Measurements from ENCODE around the gene TBL1XR1. TPM values are rescaled to one million over a fixed set of nuclear protein-coding genes. Genes with fewer than 3 reads are reported as not detected.
A peak's percentile ranks its signal among the peaks of the same experiment; 100 is the strongest.
"Not testable (repeated sequence)": the region's sequence is repeated elsewhere in the genome, so short reads cannot be mapped to it uniquely, and the experiment has no call there.

Gene TBL1XR1
- total RNA-seq, 1 donor from 2014 or later: 141 TPM

GRCh38 chr3:177144922-177145321 is 52.4 kb downstream of the TBL1XR1 start:
- peak in 1 of 2 donors; percentile 15 for DNase-seq (ENCODE audit: low read depth in 2 of 2)

- DNase-seq (ENCODE audit: low read depth in 2 of 2): no peak
These were observed 55.2 kb downstream of the TBL1XR1 start for GRCh38 chr3:177141899-177142646.

GRCh38 chr3:177141471-177141870 is 55.8 kb downstream of the TBL1XR1 start:
- DNase-seq (ENCODE audit: low read depth in 2 of 2): no peak

GRCh38 chr3:177139220-177139619 is 58.1 kb downstream of the TBL1XR1 start:
- not testable (repeated sequence) for DNase-seq (ENCODE audit: low read depth in 2 of 2)

DNA sequence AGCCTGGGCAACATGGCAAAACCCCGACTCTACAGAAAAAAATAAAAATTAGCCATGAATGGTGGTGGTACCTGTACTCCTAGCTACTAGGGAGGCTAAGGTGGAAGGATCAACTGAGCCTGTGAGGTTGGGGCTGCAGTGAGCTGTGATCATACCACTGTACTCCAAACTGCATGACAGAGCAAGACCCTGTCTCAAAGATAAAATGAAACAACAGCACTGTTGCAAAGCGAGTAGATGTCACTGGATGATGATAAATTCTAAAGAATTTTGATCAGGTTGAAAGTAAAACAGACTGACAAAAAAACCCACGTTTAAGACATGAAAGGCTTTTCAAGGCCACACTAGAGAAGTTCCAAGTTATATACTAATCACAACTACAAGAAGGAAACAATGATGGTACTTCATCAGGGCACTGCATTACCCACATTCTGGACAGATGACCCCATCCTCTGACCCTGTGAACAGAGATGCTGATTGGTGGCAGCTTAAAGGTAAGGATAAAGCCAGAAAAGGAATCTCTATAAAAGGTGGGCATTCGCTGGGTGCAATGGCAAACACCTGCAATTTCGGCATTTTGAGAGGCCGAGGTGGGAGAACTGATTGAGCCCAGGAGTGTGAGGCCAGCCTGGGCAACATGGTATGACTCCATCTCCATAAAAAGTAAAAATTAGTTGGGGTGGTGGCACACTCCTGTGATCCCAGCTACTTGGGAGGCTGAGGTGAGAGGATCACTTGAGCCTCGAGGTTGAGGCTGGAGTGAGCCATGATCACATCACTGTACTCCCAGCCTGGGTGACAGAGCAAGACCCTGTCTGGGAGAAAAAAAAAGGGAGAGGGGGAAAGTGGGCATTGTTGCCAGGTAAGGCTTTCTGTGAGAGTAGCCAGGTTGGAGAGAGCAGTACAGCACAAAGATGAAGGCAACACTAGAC is 59.2 kb downstream of the TBL1XR1 start:
- DNase-seq (ENCODE audit: low read depth in 2 of 2): no peak

- DNase-seq (ENCODE audit: low read depth in 2 of 2): no peak
These were observed 60.5 kb downstream of the TBL1XR1 start for GRCh38 chr3:177136741-177137140.

DNA sequence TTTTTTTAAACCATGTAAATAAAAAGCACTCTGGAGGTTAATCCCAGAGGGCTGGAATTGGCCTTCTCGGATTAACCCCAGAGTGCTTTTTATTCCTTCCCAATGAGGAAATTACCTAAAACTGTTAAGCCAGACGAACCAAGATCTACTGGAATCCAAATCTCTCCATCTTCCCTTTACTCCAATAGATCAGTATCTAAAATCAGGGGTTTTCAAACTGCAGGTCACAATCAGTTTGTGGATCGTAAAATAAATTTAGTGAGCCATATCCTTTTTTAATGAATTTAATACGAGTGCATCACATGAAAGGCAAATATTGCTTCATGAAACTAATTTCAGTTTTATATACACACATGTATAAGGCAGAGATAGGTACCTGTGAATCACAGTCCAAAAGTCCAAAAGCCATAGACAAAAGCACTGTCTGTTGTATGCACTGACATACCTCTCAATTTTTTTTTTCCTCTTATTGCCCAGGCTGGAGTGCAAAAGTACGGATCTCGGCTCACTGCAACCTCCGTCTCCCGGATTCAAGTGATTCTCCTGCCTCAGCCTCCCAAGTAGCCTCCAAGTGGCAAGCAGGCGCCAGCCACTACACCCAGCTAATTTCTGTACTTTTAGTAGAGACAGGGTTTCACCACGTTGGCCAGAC is 61.3 kb downstream of the TBL1XR1 start:
- no peak for DNase-seq (ENCODE audit: low read depth in 2 of 2)

DNA sequence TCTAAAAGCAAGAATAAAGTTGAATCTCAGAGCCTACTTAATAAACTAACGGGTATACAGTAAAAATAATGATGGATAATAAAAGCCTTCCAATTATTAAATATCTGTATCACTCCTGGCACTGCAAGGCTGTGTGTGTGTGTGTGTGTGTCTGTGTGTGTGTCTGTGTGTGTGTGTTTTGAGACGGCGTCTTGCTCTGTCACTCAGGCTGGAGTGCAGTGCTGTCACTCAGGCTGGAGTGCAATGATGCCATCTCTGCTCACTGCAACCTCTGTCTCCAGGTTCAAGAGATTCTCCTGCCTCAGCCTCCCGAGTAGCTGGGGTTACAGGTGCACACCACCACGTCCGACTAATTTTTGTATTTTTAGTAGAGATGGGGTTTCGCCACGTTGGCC is 62.5 kb downstream of the TBL1XR1 start:
- no peak for DNase-seq (ENCODE audit: low read depth in 2 of 2)

GRCh38 chr3:177133860-177134815 is 63.1 kb downstream of the TBL1XR1 start:
- DNase-seq (ENCODE audit: low read depth in 2 of 2): peak in 1 of 2 donors; percentile 88

GRCh38 chr3:177131927-177132636 is 65.2 kb downstream of the TBL1XR1 start:
- no peak for DNase-seq (ENCODE audit: low read depth in 2 of 2)

DNA sequence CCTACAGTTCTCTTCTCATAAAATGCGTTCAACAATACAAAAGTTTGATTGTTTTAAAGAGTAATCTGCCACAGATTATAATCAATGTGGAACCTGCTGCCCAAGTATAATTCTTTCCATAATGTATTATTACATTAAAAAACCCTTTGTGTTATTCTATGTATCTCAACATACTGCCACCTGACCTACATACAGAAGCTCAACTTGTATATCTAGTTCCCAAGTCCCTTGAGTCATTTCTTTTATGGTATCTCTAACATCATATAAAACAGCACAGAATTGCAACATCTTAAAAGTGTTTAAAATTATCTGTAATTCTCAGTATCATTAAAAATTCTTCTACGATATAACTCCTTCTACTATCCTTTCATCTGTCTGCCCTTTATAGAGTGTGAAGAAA is 70.3 kb downstream of the TBL1XR1 start:
- DNase-seq (ENCODE audit: low read depth in 2 of 2): no peak

- peak in 1 of 2 donors; percentile 56 for DNase-seq (ENCODE audit: low read depth in 2 of 2)
These were observed 71.1 kb downstream of the TBL1XR1 start for GRCh38 chr3:177126015-177126773.

DNA sequence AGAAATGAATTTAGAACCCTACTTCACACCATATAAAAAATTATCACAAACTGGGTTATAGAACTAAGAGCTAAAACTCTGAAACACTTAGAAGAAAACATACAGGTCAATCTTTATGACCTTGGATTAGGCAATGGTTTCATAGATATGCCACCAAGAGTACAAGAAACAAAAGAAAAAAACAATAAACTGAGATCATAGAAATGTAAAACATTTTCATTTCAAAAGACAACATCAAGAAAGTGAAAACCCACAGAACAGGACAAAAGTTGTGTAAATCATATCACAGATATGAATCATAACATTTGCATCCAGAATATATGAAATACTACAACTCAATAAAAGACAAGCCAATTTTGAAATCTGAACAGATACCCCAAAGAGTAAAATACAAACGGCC is 72.4 kb downstream of the TBL1XR1 start:
- no peak for DNase-seq (ENCODE audit: low read depth in 2 of 2)

DNA sequence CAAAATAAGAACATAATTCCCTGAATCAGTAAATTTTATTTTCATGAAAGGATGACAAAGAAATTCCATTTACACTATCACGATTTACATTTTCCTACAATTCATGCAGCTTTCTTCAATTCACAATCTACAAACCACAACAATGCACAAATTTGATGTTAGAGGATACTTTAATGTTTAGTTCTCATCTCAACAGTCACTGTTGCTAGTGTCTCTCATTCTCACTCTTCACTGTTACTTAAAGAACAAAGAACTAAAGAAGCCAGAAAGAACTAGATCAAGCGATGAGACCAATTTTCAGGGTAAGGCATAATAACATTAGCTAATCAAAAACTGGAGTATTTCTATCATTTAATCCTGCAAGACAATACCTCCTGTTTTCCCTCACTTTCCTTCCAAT is 73.5 kb downstream of the TBL1XR1 start:
- no peak for DNase-seq (ENCODE audit: low read depth in 2 of 2)

DNA sequence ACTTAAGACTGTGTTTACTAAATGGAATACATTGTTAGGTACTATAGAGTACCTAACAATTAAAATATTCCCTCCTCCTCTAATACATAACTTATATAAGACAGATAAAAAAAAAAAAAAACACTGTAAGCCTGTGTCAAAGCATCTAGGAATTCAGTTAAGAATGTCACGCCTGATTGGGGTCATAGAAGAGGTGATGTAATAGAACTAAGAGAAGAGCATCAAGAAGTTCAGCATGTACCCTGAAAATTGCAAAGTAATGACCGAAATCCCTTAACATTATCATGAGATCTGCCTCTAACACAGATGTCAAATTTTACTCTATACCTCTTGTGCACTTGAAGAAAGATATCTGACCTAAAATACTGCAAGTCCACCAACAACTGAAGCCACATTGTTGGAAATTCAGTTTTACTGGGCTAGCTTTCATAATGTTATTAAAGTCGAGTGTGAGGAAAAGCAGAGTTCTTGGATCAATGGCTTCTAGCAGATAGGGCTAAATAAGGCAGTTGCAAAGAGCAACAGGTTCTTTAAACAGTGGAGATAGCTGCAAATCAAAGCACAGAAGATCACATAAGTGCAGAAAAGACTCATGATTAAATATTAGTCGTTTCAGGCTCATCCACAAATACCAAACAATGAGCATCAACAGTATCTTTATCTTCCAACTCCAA is 75.0 kb downstream of the TBL1XR1 start:
- no peak for DNase-seq (ENCODE audit: low read depth in 2 of 2)

DNA sequence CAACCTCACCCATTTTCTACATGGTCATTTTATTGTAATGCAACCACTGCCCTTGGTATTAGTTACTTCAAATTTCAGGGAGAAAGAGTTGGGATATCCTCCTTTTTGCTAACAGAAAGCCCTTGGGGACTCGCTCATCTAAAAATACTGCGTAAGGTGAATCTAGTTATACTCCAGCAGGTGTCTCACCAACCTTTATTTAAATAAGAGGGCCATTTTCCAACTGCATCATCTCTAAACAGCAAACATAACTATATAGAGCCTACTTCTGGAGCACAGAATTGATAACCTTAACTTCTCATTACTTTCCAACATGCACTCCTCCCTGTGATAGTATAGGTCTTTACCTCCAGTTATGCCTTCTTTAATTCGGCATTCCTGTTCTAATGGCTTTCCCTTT is 77.5 kb downstream of the TBL1XR1 start:
- DNase-seq (ENCODE audit: low read depth in 2 of 2): no peak

- no peak for DNase-seq (ENCODE audit: low read depth in 2 of 2)
These were observed 83.0 kb downstream of the TBL1XR1 start for GRCh38 chr3:177114253-177114652.

GRCh38 chr3:177111541-177111949 is 85.7 kb downstream of the TBL1XR1 start:
- no peak for DNase-seq (ENCODE audit: low read depth in 2 of 2)

- no peak for DNase-seq (ENCODE audit: low read depth in 2 of 2)
These were observed 86.4 kb downstream of the TBL1XR1 start for GRCh38 chr3:177110895-177111294.

Measured in dermis microvascular lymphatic vessel endothelial cell (primary cell).